Measurements from ENCODE around the gene PIGR.

PIGR gene

DNA sequence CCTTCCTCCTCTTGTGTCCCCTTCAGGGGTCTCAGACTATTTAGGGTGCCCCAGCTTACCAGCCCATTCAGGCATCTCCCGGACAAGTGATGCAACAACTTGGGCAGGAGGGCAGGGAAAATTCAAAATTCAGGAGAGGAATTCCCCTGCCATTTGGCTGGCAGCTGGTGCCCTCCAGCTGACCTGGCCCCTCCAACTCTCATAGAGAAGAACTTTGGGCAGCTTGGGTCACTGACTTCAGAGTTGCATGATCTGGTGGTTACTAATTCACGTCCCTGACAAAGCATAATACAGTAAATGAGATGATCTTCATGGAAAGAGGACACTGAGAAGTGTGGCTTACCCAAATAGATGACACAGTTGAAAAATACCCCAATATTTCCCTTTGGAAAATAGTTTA, 24.2 kb upstream of the PIGR start, which contains the start of gene FCAMR:
Gene FCAMR, minus strand, starts transcription at position 15 of the 400 bp plus-strand sequence. CDS start 335 bp downstream, outside the sequence.
- TF ChIP-seq, protein P1, sequence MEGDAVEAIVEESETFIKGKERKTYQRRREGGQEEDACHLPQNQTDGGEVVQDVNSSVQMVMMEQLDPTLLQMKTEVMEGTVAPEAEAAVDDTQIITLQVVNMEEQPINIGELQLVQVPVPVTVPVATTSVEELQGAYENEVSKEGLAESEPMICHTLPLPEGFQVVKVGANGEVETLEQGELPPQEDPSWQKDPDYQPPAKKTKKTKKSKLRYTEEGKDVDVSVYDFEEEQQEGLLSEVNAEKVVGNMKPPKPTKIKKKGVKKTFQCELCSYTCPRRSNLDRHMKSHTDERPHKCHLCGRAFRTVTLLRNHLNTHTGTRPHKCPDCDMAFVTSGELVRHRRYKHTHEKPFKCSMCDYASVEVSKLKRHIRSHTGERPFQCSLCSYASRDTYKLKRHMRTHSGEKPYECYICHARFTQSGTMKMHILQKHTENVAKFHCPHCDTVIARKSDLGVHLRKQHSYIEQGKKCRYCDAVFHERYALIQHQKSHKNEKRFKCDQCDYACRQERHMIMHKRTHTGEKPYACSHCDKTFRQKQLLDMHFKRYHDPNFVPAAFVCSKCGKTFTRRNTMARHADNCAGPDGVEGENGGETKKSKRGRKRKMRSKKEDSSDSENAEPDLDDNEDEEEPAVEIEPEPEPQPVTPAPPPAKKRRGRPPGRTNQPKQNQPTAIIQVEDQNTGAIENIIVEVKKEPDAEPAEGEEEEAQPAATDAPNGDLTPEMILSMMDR (conservative IDR thresholded peaks at IDR 0.05; ENCODE audit: low read length) = no peak
- no peak within 1 kb of the TSS for H3K4me3 ChIP-seq (ENCODE audit: low read length)
- DNase-seq (ENCODE audit: low read depth) = no peak

DNA sequence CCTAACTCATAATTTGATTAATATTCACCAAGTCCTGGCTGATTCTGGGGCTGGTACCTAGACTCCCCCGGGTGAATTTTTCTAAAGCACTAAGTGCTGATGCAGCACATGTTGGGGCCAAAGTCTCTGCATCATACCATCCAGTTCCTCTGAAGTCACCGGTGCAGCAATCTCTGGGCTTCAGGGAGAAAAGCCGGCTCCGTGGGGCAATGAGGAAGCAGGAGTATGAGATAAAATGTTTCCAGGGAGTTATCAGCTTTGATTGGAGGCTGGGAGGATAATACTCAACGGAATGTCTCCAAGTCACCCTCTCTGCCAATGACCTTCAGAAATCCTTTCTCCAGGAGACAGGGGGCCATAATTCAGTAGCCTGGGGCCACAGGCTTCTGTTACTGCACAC, 22.8 kb upstream of the PIGR start:
- H3K4me3 ChIP-seq (ENCODE audit: low read length) = no peak overlapping the region
- no peak for DNase-seq (ENCODE audit: low read depth)
- TF ChIP-seq, protein P1 (conservative IDR thresholded peaks at IDR 0.05; ENCODE audit: low read length) = no peak

DNA sequence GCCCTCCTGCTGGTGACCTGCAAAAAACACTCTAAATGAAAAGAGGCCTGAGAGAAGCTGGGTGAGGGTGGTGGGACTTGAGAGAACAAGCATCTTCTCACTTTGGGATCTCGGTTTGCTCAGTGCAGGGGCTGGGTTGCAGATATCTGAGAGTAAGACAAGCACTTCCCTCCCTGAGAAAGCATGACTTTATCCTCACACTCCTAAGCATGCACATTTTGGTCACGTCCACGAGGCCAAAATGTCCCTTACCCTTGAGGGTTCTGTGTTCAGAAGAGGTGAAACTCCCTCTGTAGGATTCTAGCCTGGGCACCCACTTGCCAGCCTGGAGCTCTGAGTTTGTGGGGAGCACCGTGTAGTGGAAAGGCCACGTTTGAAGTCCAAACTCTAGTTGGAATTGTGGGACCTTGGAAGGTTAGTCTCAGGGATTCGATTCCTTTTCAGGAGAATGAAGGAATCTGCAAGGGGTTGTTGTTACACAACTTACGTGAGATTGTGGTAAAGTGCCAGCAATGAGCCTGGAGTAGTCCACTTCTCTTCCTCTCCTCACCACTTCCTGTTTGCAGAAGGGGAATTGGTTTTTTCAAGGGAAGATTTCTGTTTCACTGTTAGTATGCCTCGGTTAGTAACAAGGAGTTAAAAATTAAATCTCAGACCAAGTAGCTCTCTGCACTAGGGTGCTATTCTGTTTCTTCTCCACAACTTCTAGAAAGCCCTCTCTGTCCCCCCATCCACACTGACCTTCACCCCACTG, 21.0 kb upstream of the PIGR start:
- peak; percentile 67 for DNase-seq (ENCODE audit: low read depth)
- H3K4me3 ChIP-seq (ENCODE audit: low read length) = no peak overlapping the region

DNA sequence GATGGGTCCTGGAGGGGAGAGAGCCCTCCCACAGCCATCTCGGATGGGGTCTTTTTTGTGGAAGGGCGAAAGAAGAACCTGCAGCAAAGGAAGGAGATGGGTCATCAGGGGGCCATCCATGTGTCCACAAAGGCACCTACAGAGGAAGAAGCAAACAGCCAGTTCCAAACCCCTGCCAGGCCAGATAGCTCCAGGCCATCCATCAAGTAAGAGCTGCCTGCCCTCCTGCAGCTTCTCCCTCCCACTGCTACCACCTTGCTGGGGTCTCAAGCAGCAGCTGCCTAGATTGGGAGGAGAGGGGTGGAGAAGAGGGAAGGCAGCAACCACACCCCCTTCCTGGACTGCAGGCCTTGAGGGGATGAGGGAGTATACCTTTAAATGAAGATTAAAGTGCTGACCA, 19.5 kb upstream of the PIGR start:
- TF ChIP-seq, protein P1 (conservative IDR thresholded peaks at IDR 0.05; ENCODE audit: low read length) = no peak
- DNase-seq (ENCODE audit: low read depth) = no peak
- H3K4me3 ChIP-seq (ENCODE audit: low read length) = no peak overlapping the region

More for the DNA sequence above, 21.0 kb upstream of the PIGR start:
- TF ChIP-seq, protein P1 (conservative IDR thresholded peaks at IDR 0.05; ENCODE audit: low read length) = no peak

- TF ChIP-seq, protein P1 (conservative IDR thresholded peaks at IDR 0.05; ENCODE audit: low read length) = no peak
- H3K4me3 ChIP-seq (ENCODE audit: low read length) = no peak overlapping the region
- DNase-seq (ENCODE audit: low read depth) = no peak
Measured at GRCh38 chr1:206963740-206964139, 17.5 kb upstream of the PIGR start.

DNA sequence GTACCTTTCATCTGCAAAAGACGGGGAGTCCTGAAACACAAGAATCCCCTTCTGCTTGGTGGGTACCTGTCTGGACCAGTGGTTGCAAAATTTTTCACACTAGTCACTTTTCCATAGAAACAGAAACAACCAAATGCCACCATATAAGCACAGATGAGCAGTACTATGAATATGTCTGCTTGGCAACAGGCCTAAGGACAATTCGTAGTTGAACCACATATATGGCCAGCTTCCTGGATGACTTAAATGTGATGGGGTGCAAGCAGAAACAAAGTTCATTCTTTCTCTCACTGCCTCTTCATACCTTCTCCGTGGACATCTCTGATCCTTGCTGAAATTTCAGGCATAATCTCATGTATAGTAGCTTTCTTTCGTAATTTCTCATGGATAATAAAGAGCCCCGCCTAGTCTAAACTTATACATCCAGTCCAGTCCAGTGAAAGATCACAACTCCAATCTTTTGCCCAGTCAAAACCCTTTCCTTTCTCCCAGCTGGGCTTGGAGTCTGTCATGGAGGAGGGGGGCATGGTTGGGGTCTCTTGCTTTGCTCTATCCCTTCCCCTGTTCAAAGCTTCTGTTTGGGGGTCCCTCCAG, 16.9 kb upstream of the PIGR start:
- peak; percentile 24 for DNase-seq (ENCODE audit: low read depth)
- no peak overlapping the region for H3K4me3 ChIP-seq (ENCODE audit: low read length)
- TF ChIP-seq, protein P1 (conservative IDR thresholded peaks at IDR 0.05; ENCODE audit: low read length) = no peak

GRCh38 chr1:206962272-206962671, 16.0 kb upstream of the PIGR start:
- TF ChIP-seq, protein P1 (conservative IDR thresholded peaks at IDR 0.05; ENCODE audit: low read length) = no peak
- DNase-seq (ENCODE audit: low read depth) = no peak
- H3K4me3 ChIP-seq (ENCODE audit: low read length) = no peak overlapping the region
